Daoy (cell line): Measurements from ENCODE around the gene MACC1. TPM values are rescaled to one million over a fixed set of nuclear protein-coding genes. Genes with fewer than 3 reads are reported as not detected.
"Not testable (repeated sequence)": the region's sequence is repeated elsewhere in the genome, so short reads cannot be mapped to it uniquely, and the experiment has no call there.

Experiments used
- DNase-seq: peaks from one replicate; pipeline ENCODE4 v3.0.0-alpha.2; 2015; ENCODE audit warnings: low read depth
- total RNA-seq: library from RNA; depleted of rRNA; stranded (reverse); fragments of >200 nt; shearing (Covaris generic); gene quantifications from 2 replicates; pipeline ENCODE4 v1.2.3, GENCODE V29; 2014

MACC1 gene
- total RNA-seq, 1 experiment from 2014 or later = 29.6 TPM

GRCh38 chr7:20131776-20132175, 85.4 kb downstream of the MACC1 start:
- DNase-seq = no peak

- DNase-seq = no peak
Measured at GRCh38 chr7:20129920-20130319, 87.3 kb downstream of the MACC1 start.

GRCh38 chr7:20128001-20128400, 89.2 kb downstream of the MACC1 start:
- no peak for DNase-seq

- DNase-seq = not testable (repeated sequence)
Measured at GRCh38 chr7:20126060-20126459, 91.1 kb downstream of the MACC1 start.

GRCh38 chr7:20124087-20124486, 93.1 kb downstream of the MACC1 start:
- DNase-seq = not testable (repeated sequence)

GRCh38 chr7:20122653-20123316, 94.4 kb downstream of the MACC1 start:
- DNase-seq = not testable (repeated sequence)

- DNase-seq = no peak
Measured at GRCh38 chr7:20122073-20122472, 95.1 kb downstream of the MACC1 start.

GRCh38 chr7:20121404-20121803, 95.8 kb downstream of the MACC1 start:
- DNase-seq = no peak

- DNase-seq = peak; percentile 27
Measured at GRCh38 chr7:20120611-20121168, 96.5 kb downstream of the MACC1 start.

- no peak for DNase-seq
Measured at GRCh38 chr7:20116869-20117268, 100.3 kb downstream of the MACC1 start.

- no peak for DNase-seq
Measured at GRCh38 chr7:20114468-20114867, 102.7 kb downstream of the MACC1 start.

- no peak for DNase-seq
Measured at GRCh38 chr7:20113427-20114027, 103.7 kb downstream of the MACC1 start.

- DNase-seq = no peak
Measured at GRCh38 chr7:20112696-20113095, 104.5 kb downstream of the MACC1 start.

GRCh38 chr7:20111821-20112542, 105.2 kb downstream of the MACC1 start:
- no peak for DNase-seq

- no peak for DNase-seq
Measured at GRCh38 chr7:20107582-20107981, 109.6 kb downstream of the MACC1 start.

- no peak for DNase-seq
Measured at GRCh38 chr7:20104696-20105095, 112.5 kb downstream of the MACC1 start.

GRCh38 chr7:20102982-20103381, 114.2 kb downstream of the MACC1 start:
- DNase-seq = no peak

- DNase-seq = no peak
Measured at GRCh38 chr7:20095862-20096261, 121.3 kb downstream of the MACC1 start.

- no peak for DNase-seq
Measured at GRCh38 chr7:20095436-20095835, 121.7 kb downstream of the MACC1 start.

GRCh38 chr7:20089431-20089830, 127.8 kb downstream of the MACC1 start:
- no peak for DNase-seq

GRCh38 chr7:20085086-20085485, 132.1 kb downstream of the MACC1 start:
- DNase-seq = no peak
